OCI-LY1 (cell line): Measurements from ENCODE around the gene RUNX1.

Experiments
- H2AFZ ChIP-seq: fragments of 200-600 bp; sonication (generic), shearing (Covaris generic); 2 replicates; pipeline ENCODE4 v1.6.0; 2014; ENCODE audit warnings: antibody characterized with exemption, mild to moderate bottlenecking, low read length
- H3F3A ChIP-seq: fragments of 200-600 bp; sonication (generic), shearing (Covaris generic); 2 replicates; pipeline ENCODE4 v1.6.0; 2014; ENCODE audit warnings: mild to moderate bottlenecking, antibody characterized with exemption, low read length, moderate library complexity; ENCODE audit not compliant: insufficient read depth
- H3K27ac ChIP-seq: fragments of 200-600 bp; sonication (generic); 2 replicates; pipeline ENCODE4 v1.5.1; 2014; ENCODE audit warnings: low read length, mixed run types, mild to moderate bottlenecking, low read depth; ENCODE audit not compliant: poor library complexity, severe bottlenecking
- H3K27me3 ChIP-seq: fragments of 200-600 bp; sonication (generic); 2 replicates; pipeline ENCODE4 v1.6.0; 2014; ENCODE audit warnings: antibody characterized with exemption, mild to moderate bottlenecking, low read length, moderate library complexity; ENCODE audit not compliant: insufficient read depth
- H3K36me3 ChIP-seq: fragments of 200-600 bp; sonication (generic); 2 replicates; pipeline ENCODE4 v1.6.1; 2014; ENCODE audit warnings: mild to moderate bottlenecking, antibody characterized with exemption, low read length, moderate library complexity, mixed read lengths; ENCODE audit not compliant: insufficient read depth
- H3K4me1 ChIP-seq: fragments of 200-600 bp; sonication (generic); 2 replicates; pipeline ENCODE4 v1.5.1; 2014; ENCODE audit warnings: mild to moderate bottlenecking, low read length, moderate library complexity; ENCODE audit not compliant: insufficient read depth, severe bottlenecking
- H3K4me2 ChIP-seq: fragments of 200-600 bp; sonication (generic), shearing (Covaris generic); 2 replicates; pipeline ENCODE4 v1.6.1; 2014; ENCODE audit warnings: low read length
- H3K4me3 ChIP-seq: fragments of 200-600 bp; sonication (generic); 2 replicates; pipeline ENCODE4 v1.5.1; 2014; ENCODE audit warnings: low read length, low read depth, mild to moderate bottlenecking, mixed read lengths; ENCODE audit not compliant: poor library complexity, severe bottlenecking
- H3K79me2 ChIP-seq: fragments of 200-600 bp; shearing (Covaris generic); 2 replicates; pipeline ENCODE4 v1.6.1; 2016; ENCODE audit warnings: mixed run types, low read length, mixed read lengths; ENCODE audit not compliant: insufficient read depth
- H3K9ac ChIP-seq: fragments of 200-600 bp; sonication (generic), shearing (Covaris generic); 2 replicates; pipeline ENCODE4 v1.6.1; 2014; ENCODE audit warnings: mild to moderate bottlenecking, low read length, mixed read lengths
- H3K9me2 ChIP-seq: fragments of 200-600 bp; sonication (generic), shearing (Covaris generic); 2 replicates; pipeline ENCODE4 v1.6.1; 2014; ENCODE audit warnings: low read depth, mild to moderate bottlenecking, low read length, mixed read lengths
- H3K9me3 ChIP-seq: fragments of 200-600 bp; shearing (Covaris generic); 2 replicates; pipeline ENCODE4 v1.6.1; 2014; ENCODE audit warnings: low read length, mixed read lengths
- H4K20me1 ChIP-seq: fragments of 200-600 bp; sonication (generic), shearing (Covaris generic); 2 replicates; pipeline ENCODE4 v1.6.0; 2016; ENCODE audit warnings: mild to moderate bottlenecking, low read length; ENCODE audit not compliant: insufficient read depth
- EZH2 ChIP-seq: fragments of 200-600 bp; sonication (generic), shearing (Covaris generic); IDR thresholded peaks from 2 replicates; pipeline ENCODE4 v1.8.0; 2017; ENCODE audit warnings: borderline replicate concordance, mixed run types, mild to moderate bottlenecking, antibody characterized with exemption, low read length, moderate library complexity, mixed read lengths
- TF ChIP-seq, protein P1 (sequence below): fragments of 200-600 bp; sonication (generic), shearing (Covaris generic); IDR thresholded peaks from 2 replicates; pipeline ENCODE4 v1.5.1; 2017; ENCODE audit warnings: mild to moderate bottlenecking, antibody characterized with exemption, low read length, moderate library complexity, mixed read lengths

Gene RUNX1

GRCh38 chr21:34921151-34921550, 128.0 kb downstream of the RUNX1 start:
- peaks cover 9% of the 10 kb centered on the region for H3K4me1 ChIP-seq
- no peaks in the 10 kb centered on the region for H4K20me1 ChIP-seq
- H3K4me3 ChIP-seq, result no peak overlapping the region
- no peak overlapping the region for H2AFZ ChIP-seq
- H3K9me2 ChIP-seq, result no peaks in the 10 kb centered on the region
- H3K4me2 ChIP-seq, result no peak overlapping the region
- no peaks in the 10 kb centered on the region for H3F3A ChIP-seq
- H3K9me3 ChIP-seq, result no peaks in the 10 kb centered on the region
- no peak overlapping the region for H3K27ac ChIP-seq
- no peaks in the 10 kb centered on the region for H3K27me3 ChIP-seq
- no peak overlapping the region for H3K9ac ChIP-seq
- TF ChIP-seq EZH2, result no peak
- TF ChIP-seq, protein P1, sequence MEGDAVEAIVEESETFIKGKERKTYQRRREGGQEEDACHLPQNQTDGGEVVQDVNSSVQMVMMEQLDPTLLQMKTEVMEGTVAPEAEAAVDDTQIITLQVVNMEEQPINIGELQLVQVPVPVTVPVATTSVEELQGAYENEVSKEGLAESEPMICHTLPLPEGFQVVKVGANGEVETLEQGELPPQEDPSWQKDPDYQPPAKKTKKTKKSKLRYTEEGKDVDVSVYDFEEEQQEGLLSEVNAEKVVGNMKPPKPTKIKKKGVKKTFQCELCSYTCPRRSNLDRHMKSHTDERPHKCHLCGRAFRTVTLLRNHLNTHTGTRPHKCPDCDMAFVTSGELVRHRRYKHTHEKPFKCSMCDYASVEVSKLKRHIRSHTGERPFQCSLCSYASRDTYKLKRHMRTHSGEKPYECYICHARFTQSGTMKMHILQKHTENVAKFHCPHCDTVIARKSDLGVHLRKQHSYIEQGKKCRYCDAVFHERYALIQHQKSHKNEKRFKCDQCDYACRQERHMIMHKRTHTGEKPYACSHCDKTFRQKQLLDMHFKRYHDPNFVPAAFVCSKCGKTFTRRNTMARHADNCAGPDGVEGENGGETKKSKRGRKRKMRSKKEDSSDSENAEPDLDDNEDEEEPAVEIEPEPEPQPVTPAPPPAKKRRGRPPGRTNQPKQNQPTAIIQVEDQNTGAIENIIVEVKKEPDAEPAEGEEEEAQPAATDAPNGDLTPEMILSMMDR, result no peak
- no peaks in the 10 kb centered on the region for H3K79me2 ChIP-seq
- peaks cover 3% of the 10 kb centered on the region; the same call in 1 of the 2 replicates for H3K36me3 ChIP-seq

DNA sequence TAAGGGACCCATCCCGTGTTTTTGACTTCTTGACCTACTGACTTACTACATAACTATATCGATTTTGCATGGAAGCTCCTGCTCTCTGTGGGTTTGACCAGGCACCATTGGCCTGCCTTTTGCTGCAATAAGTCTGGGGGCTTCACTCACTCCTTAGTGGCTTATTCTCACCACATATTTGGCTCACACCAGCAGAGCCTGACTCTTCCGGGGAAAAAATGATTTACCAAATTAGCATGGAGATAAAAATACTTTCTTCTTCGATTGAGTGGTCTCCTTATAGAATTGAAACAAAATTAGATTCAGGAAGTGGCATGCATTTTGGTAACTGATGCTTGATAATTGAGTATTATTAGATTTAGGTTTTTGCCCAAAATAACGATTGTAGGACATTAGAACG, 129.7 kb downstream of the RUNX1 start:
- H3K9me3 ChIP-seq, result no peaks in the 10 kb centered on the region
- no peaks in the 10 kb centered on the region for H3K27me3 ChIP-seq
- no peaks in the 10 kb centered on the region for H3K9me2 ChIP-seq
- H3K27ac ChIP-seq, result no peak overlapping the region
- H4K20me1 ChIP-seq, result no peaks in the 10 kb centered on the region
- no peak overlapping the region for H3K9ac ChIP-seq
- no peaks in the 10 kb centered on the region for H3K79me2 ChIP-seq
- H3K4me1 ChIP-seq, result no peaks in the 10 kb centered on the region
- peaks cover 10% of the 10 kb centered on the region; the same call in 1 of the 2 replicates for H3K36me3 ChIP-seq
- no peaks in the 10 kb centered on the region for H3F3A ChIP-seq
- no peak overlapping the region for H3K4me2 ChIP-seq
- TF ChIP-seq, protein P1, result no peak
- TF ChIP-seq EZH2, result no peak
- no peak overlapping the region for H2AFZ ChIP-seq
- no peak overlapping the region for H3K4me3 ChIP-seq

DNA sequence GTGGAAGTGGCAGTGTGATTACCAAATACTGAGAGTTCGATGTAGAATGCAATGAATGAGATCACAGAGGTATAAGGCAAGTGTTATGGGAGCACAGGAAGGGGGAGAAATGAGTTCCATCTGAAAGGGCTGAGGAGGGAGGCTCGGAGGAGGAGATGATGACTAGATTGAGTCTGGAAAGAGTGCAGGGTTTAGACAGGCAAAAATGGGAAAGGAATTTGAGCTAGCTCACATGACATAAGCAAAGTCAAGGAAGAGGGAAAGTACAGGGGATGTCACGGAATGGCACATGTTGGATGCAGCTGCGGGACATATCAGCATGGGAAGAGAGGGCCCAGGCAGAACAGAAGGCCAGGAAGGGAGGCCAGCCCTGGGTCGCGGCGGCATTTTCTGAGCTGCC, 132.7 kb downstream of the RUNX1 start:
- Histone ChIP-seq H4K20me1 (no peaks in the 10 kb centered on the region), H3K4me1 (peaks cover 16% of the 10 kb centered on the region)

More for the DNA sequence above, 132.7 kb downstream of the RUNX1 start:
- Histone ChIP-seq H3K4me3 (no peak overlapping the region), H3K9me3 (no peaks in the 10 kb centered on the region), H3K27me3 (no peaks in the 10 kb centered on the region), H3K27ac (no peak overlapping the region), H3F3A (no peaks in the 10 kb centered on the region), H3K9ac (no peak overlapping the region), H3K79me2 (no peaks in the 10 kb centered on the region), H2AFZ (no peak overlapping the region), H3K9me2 (no peaks in the 10 kb centered on the region), H3K4me2 (no peak overlapping the region), H3K36me3 (peaks cover 13% of the 10 kb centered on the region; the same call in 1 of the 2 replicates)
- TF ChIP-seq, protein P1, result no peak
- TF ChIP-seq EZH2, result no peak
